Activated T-cell treated with anti-CD3 and anti-CD28 coated beads, Interleukin-2, amount 50 U/mL, for 24 hours (primary cell): ENCODE data around the gene ACOX2.
A peak's percentile ranks its signal among the peaks of the same experiment; 100 is the strongest.

Experiments
- DNase-seq: peaks from one replicate; pipeline ENCODE4 v3.0.0-alpha.2; 2020
- H3K27ac Mint-ChIP-seq: 2 replicates; pipeline ENCODE4 v1.8.0; 2020; ENCODE audit warnings: mild to moderate bottlenecking, mixed read lengths
- H3K27me3 Mint-ChIP-seq: 2 replicates; pipeline ENCODE4 v1.8.0; 2020; ENCODE audit warnings: mixed read lengths
- H3K36me3 Mint-ChIP-seq: 2 replicates; pipeline ENCODE4 v1.8.0; 2020; ENCODE audit warnings: low read depth, mixed read lengths
- H3K4me1 Mint-ChIP-seq: 2 replicates; pipeline ENCODE4 v1.8.0; 2020; ENCODE audit warnings: low read depth, mixed read lengths
- H3K4me3 Mint-ChIP-seq: 2 replicates; pipeline ENCODE4 v1.8.0; 2020; ENCODE audit warnings: mild to moderate bottlenecking, moderate library complexity, mixed read lengths
- H3K9me3 Mint-ChIP-seq: 2 replicates; pipeline ENCODE4 v1.8.0; 2020; ENCODE audit warnings: mixed read lengths

ACOX2 gene

DNA sequence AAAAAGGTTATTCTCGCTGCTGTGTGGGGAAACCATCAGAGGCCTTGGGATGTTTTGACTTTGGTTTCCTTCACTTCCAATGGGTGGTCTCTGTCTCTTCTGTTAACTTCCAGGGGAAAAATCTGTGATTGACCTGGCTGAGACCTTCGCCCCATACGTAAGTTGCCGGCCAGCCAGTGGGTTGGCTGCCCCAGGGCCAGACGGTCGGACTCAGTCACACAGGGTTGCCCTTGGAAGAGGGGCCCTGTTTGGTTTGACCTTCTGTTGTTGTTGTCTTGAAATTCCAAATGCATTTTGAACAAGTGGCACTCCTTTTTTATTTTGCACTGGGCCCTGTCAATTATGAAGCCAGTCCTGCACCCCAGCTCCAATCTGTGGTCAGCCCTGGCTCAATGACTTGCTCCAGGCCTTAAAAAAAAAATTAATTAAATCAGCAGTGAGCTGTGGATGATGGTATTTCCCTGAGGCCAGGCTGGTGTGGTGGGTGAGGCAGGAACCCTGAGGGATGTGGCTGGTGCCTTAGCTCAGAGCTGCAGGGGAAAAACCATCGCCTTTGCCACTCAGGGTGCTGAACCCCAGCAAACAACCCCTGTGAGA, 35.7 kb upstream of the ACOX2 start:
- H3K9me3 Mint-ChIP-seq: no peaks in the 10 kb centered on the region
- H3K4me1 Mint-ChIP-seq: peaks cover 4% of the 10 kb centered on the region
- H3K27me3 Mint-ChIP-seq: peaks cover 10% of the 10 kb centered on the region
- no peak overlapping the region for H3K27ac Mint-ChIP-seq
- no peak for DNase-seq
- H3K4me3 Mint-ChIP-seq: no peak overlapping the region
- no peaks in the 10 kb centered on the region for H3K36me3 Mint-ChIP-seq

- Mint-ChIP-seq H3K27ac (no peak overlapping the region), H3K9me3 (no peaks in the 10 kb centered on the region), H3K27me3 (peaks cover 10% of the 10 kb centered on the region), H3K4me1 (peaks cover 4% of the 10 kb centered on the region), H3K36me3 (no peaks in the 10 kb centered on the region), H3K4me3 (no peak overlapping the region)
- DNase-seq: no peak
Observed at GRCh38 chr3:58572013-58572633, 35.1 kb upstream of the ACOX2 start.

DNA sequence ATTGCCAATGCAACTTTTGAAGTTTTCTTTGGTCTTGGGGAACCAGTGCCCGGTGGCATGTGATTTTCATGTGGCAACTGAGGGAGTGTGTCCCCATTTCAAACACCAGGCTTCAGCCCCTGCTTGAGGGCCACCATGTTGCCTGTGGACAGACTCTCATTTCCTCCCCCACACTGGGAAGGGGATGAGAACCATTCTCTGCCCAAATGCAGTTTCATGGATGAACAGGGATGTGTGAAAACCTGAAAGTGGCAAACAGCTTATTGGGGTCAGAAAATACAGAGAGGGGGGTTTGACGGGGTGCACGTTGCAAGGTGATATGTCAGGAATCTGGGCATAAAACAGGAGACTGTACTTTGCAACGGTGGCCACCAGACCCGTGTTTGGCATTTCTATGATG, 33.9 kb upstream of the ACOX2 start:
- H3K27me3 Mint-ChIP-seq: no peaks in the 10 kb centered on the region
- peaks cover 4% of the 10 kb centered on the region for H3K4me1 Mint-ChIP-seq
- no peak overlapping the region for H3K4me3 Mint-ChIP-seq
- no peak for DNase-seq
- no peak overlapping the region for H3K27ac Mint-ChIP-seq
- no peaks in the 10 kb centered on the region for H3K36me3 Mint-ChIP-seq
- H3K9me3 Mint-ChIP-seq: no peaks in the 10 kb centered on the region

- no peak overlapping the region for H3K4me3 Mint-ChIP-seq
Observed at GRCh38 chr3:58569287-58570001, 32.5 kb upstream of the ACOX2 start.

DNA sequence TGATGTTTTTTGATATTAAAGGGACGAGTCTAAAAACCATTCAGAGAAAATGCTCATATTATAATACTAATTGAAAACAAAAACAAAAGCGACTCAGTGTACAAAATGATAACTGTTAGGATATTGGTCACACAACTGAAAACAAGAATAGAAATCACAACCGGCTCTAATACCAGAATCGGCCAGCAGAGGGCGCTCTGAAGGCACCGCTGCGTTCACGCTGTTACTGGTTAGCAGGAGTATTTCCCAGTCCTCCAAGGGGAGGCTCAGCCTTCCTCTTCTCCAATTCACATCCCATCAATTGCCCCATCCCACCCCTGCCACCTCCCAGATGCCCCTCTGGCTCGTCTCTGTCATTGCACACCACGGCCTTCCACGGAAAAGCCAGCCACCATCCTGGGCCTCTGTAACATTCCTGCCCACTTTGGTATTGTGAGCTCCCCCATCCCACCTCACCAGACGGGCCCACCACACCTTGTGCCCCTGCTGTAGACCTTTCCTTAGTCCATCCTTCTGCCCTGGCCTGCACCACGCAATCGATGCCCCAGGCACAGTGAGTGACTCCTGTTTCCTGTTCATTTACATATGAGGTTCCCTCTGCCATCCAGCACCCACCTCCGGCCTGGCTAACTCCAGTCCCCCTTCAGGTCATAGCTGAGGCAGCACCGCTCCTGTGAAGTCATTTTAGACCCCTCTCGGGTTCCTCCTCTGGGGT, 31.7 kb upstream of the ACOX2 start:
- peak; percentile 86 for DNase-seq
- Mint-ChIP-seq H3K9me3 (no peaks in the 10 kb centered on the region), H3K4me1 (peaks cover 4% of the 10 kb centered on the region)

More at GRCh38 chr3:58569287-58570001, 32.5 kb upstream of the ACOX2 start:
- Mint-ChIP-seq H3K27ac (no peak overlapping the region), H3K27me3 (no peaks in the 10 kb centered on the region), H3K9me3 (no peaks in the 10 kb centered on the region), H3K4me1 (peaks cover 4% of the 10 kb centered on the region), H3K36me3 (no peaks in the 10 kb centered on the region)
- no peak for DNase-seq

DNA sequence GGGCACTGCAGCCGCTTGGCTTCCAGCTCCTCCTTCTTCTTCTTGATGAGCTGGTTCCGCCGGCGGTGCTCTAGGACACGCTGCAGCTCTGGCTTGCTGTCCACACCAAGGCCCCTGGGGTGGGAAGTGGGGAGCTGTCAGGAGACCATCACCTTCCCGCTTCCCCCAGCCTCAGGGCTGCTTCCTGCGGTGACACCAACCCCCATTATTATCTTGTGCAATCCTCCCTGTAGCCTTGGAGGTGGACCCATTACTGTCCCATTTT, 30.2 kb upstream of the ACOX2 start:
- DNase-seq: no peak
- Mint-ChIP-seq H3K36me3 (no peaks in the 10 kb centered on the region), H3K27me3 (no peaks in the 10 kb centered on the region), H3K27ac (no peak overlapping the region), H3K4me1 (peaks cover 4% of the 10 kb centered on the region), H3K4me3 (no peak overlapping the region), H3K9me3 (no peaks in the 10 kb centered on the region)

More for the DNA sequence above, 31.7 kb upstream of the ACOX2 start:
- H3K4me3 Mint-ChIP-seq: no peak overlapping the region
- no peaks in the 10 kb centered on the region for H3K27me3 Mint-ChIP-seq
- no peaks in the 10 kb centered on the region for H3K36me3 Mint-ChIP-seq
- no peak overlapping the region for H3K27ac Mint-ChIP-seq

GRCh38 chr3:58566398-58567250, 29.6 kb upstream of the ACOX2 start:
- Mint-ChIP-seq H3K4me1 (peaks cover 4% of the 10 kb centered on the region), H3K27me3 (no peaks in the 10 kb centered on the region), H3K27ac (no peak overlapping the region)

GRCh38 chr3:58565621-58566397, 28.8 kb upstream of the ACOX2 start:
- peaks cover under 1% of the 10 kb centered on the region for H3K27me3 Mint-ChIP-seq
- H3K4me3 Mint-ChIP-seq: no peak overlapping the region
- H3K27ac Mint-ChIP-seq: no peak overlapping the region
- no peak for DNase-seq
- H3K36me3 Mint-ChIP-seq: no peaks in the 10 kb centered on the region
- H3K4me1 Mint-ChIP-seq: peaks cover 4% of the 10 kb centered on the region
- no peaks in the 10 kb centered on the region for H3K9me3 Mint-ChIP-seq

More at GRCh38 chr3:58566398-58567250, 29.6 kb upstream of the ACOX2 start:
- Mint-ChIP-seq H3K4me3 (no peak overlapping the region), H3K9me3 (no peaks in the 10 kb centered on the region), H3K36me3 (no peaks in the 10 kb centered on the region)
- no peak for DNase-seq

GRCh38 chr3:58564456-58565160, 27.6 kb upstream of the ACOX2 start:
- H3K9me3 Mint-ChIP-seq: no peaks in the 10 kb centered on the region
- H3K4me3 Mint-ChIP-seq: no peak overlapping the region
- DNase-seq: no peak
- H3K27ac Mint-ChIP-seq: no peak overlapping the region
- no peaks in the 10 kb centered on the region for H3K36me3 Mint-ChIP-seq
- peaks cover 3% of the 10 kb centered on the region for H3K27me3 Mint-ChIP-seq
- H3K4me1 Mint-ChIP-seq: peaks cover 4% of the 10 kb centered on the region

DNA sequence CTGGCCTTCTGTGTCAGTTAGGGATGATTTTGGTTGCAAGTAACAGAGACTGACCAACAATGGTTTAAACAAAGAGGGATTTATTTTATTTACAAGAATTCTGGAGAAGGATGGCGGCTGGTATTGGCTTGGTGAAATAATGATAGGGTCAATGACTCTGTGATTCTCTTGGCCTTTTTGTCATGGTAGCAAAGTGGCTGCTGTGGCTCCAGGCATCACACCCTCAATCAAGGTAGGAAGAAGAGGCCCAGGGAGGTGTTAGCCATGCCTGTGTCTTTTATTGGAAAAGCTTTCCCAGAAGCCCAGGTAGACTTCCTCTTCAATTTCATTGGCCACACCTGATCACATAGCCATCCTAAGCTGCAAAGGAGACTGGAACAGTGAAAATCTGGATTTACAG, 27.1 kb upstream of the ACOX2 start:
- DNase-seq: no peak
- Mint-ChIP-seq H3K27me3 (peaks cover 5% of the 10 kb centered on the region), H3K36me3 (no peaks in the 10 kb centered on the region), H3K4me1 (peaks cover 4% of the 10 kb centered on the region), H3K27ac (no peak overlapping the region), H3K9me3 (no peaks in the 10 kb centered on the region), H3K4me3 (no peak overlapping the region)

DNA sequence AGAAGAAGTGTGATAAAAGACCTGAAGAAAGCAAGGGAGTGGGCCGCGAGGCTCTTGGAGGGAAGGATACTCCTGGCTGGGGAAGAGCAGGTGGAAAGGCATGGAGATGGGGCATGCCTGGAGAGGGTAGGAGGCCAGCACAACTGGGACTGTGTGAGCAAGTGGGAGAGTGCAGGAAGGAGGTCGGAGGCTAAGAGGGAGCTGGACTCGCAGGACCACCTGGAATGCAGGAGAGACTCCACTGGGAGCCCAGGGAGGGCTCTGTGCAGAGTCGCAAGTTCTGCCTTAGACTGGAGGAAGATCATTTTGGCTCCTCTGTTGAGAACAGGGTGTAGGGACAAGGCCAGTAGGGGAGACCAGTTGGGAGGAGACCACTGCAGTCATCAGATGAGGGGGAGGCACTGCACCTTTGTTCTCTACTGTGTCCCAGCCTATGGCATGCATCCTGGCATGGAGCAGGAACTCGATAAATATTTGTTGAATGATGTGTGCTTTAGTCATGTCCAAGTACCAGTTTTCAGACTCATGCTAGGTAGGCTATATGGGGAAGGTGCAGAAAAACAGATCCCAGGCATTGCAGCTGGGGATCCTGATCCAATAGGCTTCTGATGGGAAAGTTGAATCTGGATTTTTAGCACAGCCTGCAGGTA, 26.5 kb upstream of the ACOX2 start:
- peaks cover 5% of the 10 kb centered on the region for H3K27me3 Mint-ChIP-seq
- H3K9me3 Mint-ChIP-seq: no peaks in the 10 kb centered on the region
- no peaks in the 10 kb centered on the region for H3K36me3 Mint-ChIP-seq
- no peak for DNase-seq
- no peaks in the 10 kb centered on the region for H3K4me1 Mint-ChIP-seq
- H3K4me3 Mint-ChIP-seq: no peak overlapping the region
- no peak overlapping the region for H3K27ac Mint-ChIP-seq

GRCh38 chr3:58562498-58562897, 25.5 kb upstream of the ACOX2 start:
- H3K27me3 Mint-ChIP-seq: peaks cover 5% of the 10 kb centered on the region

GRCh38 chr3:58560771-58561311, 23.9 kb upstream of the ACOX2 start:
- no peak for DNase-seq
- peaks cover 5% of the 10 kb centered on the region for H3K27me3 Mint-ChIP-seq
- H3K4me1 Mint-ChIP-seq: no peaks in the 10 kb centered on the region
- H3K9me3 Mint-ChIP-seq: no peaks in the 10 kb centered on the region
- no peak overlapping the region for H3K4me3 Mint-ChIP-seq
- H3K36me3 Mint-ChIP-seq: no peaks in the 10 kb centered on the region
- no peak overlapping the region for H3K27ac Mint-ChIP-seq

More at GRCh38 chr3:58562498-58562897, 25.5 kb upstream of the ACOX2 start:
- no peak for DNase-seq
- Mint-ChIP-seq H3K27ac (no peak overlapping the region), H3K9me3 (no peaks in the 10 kb centered on the region), H3K4me1 (no peaks in the 10 kb centered on the region), H3K4me3 (no peak overlapping the region), H3K36me3 (no peaks in the 10 kb centered on the region)
